Endothelial cell of umbilical vein (primary cell): Measurements from ENCODE around the gene DIP2C. TPM values are rescaled to one million over a fixed set of nuclear protein-coding genes. Genes with fewer than 3 reads are reported as not detected.

Experiments
- BruUV-seq: library from RNA; stranded (reverse); fragments of 400-500 nt; replicated peaks from 2 replicates; lab custom pipeline; 2021; lab: Mats Ljungman, UMichigan
- CTCF ChIA-PET: fragments of 300-600, 350-600 bp; sonication (Branson Sonifier 250); formaldehyde crosslinking; loops from one replicate; lab custom pipeline; 2021; ENCODE audit warnings: antibody characterized with exemption, inconsistent platforms; lab: Charles Lee
- POLR2A ChIA-PET: fragments of 300-600, 350-600 bp; sonication (Branson Sonifier 250); formaldehyde crosslinking; loops from one replicate; lab custom pipeline; 2021; ENCODE audit warnings: antibody characterized with exemption, inconsistent platforms; lab: Charles Lee
- DNase-seq: peaks from one replicate; pipeline ENCODE4 v3.0.0-alpha.2; 2011; ENCODE audit warnings: low read depth, low spot score
- FAIRE-seq: peaks from 2 replicates; lab custom pipeline; 2011; peaks lifted over from hg19 to GRCh38; lab: Jason Lieb, UNC
- H2AFZ ChIP-seq: 2 replicates; pipeline ENCODE4 v1.6.0; 2012; ENCODE audit warnings: low read depth, low read length, control low read depth, inconsistent platforms
- H3K27ac ChIP-seq: 2 replicates; pipeline ENCODE4 v1.5.1; 2011; ENCODE audit warnings: low read depth, mild to moderate bottlenecking, control low read depth, low read length, moderate library complexity; ENCODE audit not compliant: insufficient read depth
- H3K27me3 ChIP-seq, 2 experiments: 2 replicates each; pipeline versions ENCODE4 v1.6.0 to v1.6.1; 2011; ENCODE audit warnings: low read length in 2 of 2, mixed read lengths in 1 of 2; ENCODE audit not compliant: control insufficient read depth in 2 of 2, insufficient read depth in 2 of 2
- H3K36me3 ChIP-seq, 2 experiments: 2 replicates in 1 of 2; 3 replicates in 1 of 2; pipeline ENCODE4 v1.5.1; 2011; ENCODE audit warnings: low read length in 2 of 2, mild to moderate bottlenecking in 1 of 2, moderate library complexity in 1 of 2; ENCODE audit not compliant: control insufficient read depth in 2 of 2, insufficient read depth in 2 of 2; ENCODE audit errors: extremely low read depth in 1 of 2
- H3K4me1 ChIP-seq: 3 replicates; pipeline ENCODE4 v1.5.1; 2011; ENCODE audit warnings: mild to moderate bottlenecking, low read length; ENCODE audit not compliant: control insufficient read depth, insufficient read depth; ENCODE audit errors: extremely low read depth
- H3K4me2 ChIP-seq: 2 replicates; pipeline ENCODE4 v1.6.1; 2011; ENCODE audit warnings: low read length, control low read depth, mixed read lengths; ENCODE audit not compliant: insufficient read depth
- H3K4me3 ChIP-seq, 3 experiments: fragments of 200-600 bp in 1 of 3; sonication (generic), shearing (Covaris generic) in 1 of 3; replicated peaks in 1 of 3; 2 replicates each; pipeline ENCODE4 v1.5.1; 2011 to 2016; ENCODE audit warnings: control low read depth in 3 of 3, low read length in 3 of 3, mild to moderate bottlenecking in 2 of 3, inconsistent platforms in 1 of 3, low read depth in 1 of 3, moderate library complexity in 1 of 3; ENCODE audit not compliant: insufficient read depth in 1 of 3
- H3K79me2 ChIP-seq: 2 replicates; pipeline ENCODE4 v1.6.0; 2012; ENCODE audit warnings: low read length, inconsistent platforms; ENCODE audit not compliant: control insufficient read depth, insufficient read depth
- H3K9ac ChIP-seq: replicated peaks from 2 replicates; pipeline ENCODE3; 2011; ENCODE audit warnings: low read length, control low read depth; ENCODE audit not compliant: insufficient read depth; ENCODE audit errors: extremely low read depth
- H3K9me1 ChIP-seq: replicated peaks from 3 replicates; pipeline ENCODE4 v1.6.0; 2011; ENCODE audit warnings: mild to moderate bottlenecking, low read length; ENCODE audit not compliant: control insufficient read depth, insufficient read depth; ENCODE audit errors: extremely low read depth
- H3K9me3 ChIP-seq: replicated peaks from 2 replicates; pipeline ENCODE4 v1.5.1; 2012; ENCODE audit warnings: low read length, inconsistent platforms; ENCODE audit not compliant: control insufficient read depth, insufficient read depth
- H4K20me1 ChIP-seq: replicated peaks from 2 replicates; pipeline ENCODE3; 2011; ENCODE audit warnings: mild to moderate bottlenecking, low read length; ENCODE audit not compliant: control insufficient read depth, insufficient read depth; ENCODE audit errors: extremely low read depth
- FOS ChIP-seq: IDR thresholded peaks from 2 replicates; pipeline ENCODE4 v1.6.1; 2011; ENCODE audit warnings: mild to moderate bottlenecking, low read length, moderate library complexity, borderline replicate concordance; ENCODE audit not compliant: insufficient read depth
- GATA2 ChIP-seq: IDR thresholded peaks from 2 replicates; pipeline ENCODE4 v1.7.0; 2011; ENCODE audit warnings: low read depth, mild to moderate bottlenecking, moderate library complexity, mixed read lengths, low read length; ENCODE audit not compliant: insufficient read length, insufficient read depth
- JUN ChIP-seq: IDR thresholded peaks from 2 replicates; pipeline ENCODE4 v1.6.1; 2011; ENCODE audit warnings: borderline replicate concordance, low read depth; ENCODE audit not compliant: insufficient read length, insufficient read depth
- MYC ChIP-seq: IDR thresholded peaks from one replicate; pipeline ENCODE4 v1.6.1; 2011; ENCODE audit warnings: mild to moderate bottlenecking, low read depth, low read length
- POLR2A ChIP-seq: IDR thresholded peaks from 2 replicates; pipeline ENCODE4 v1.6.1; 2012; ENCODE audit warnings: low read depth, mild to moderate bottlenecking, control low read depth, low read length
- POLR2AphosphoS5 ChIP-seq: IDR thresholded peaks from 2 replicates; pipeline ENCODE4 v1.6.1; 2012; ENCODE audit warnings: low read depth, mild to moderate bottlenecking, control low read depth, low read length, moderate library complexity; ENCODE audit not compliant: insufficient read depth
- dilution Hi-C: fragments of 300-500 bp; cut with MboI; formaldehyde crosslinking; loops from one replicate; pipeline ENCODE4 v1.15.0; 2019; ENCODE audit warnings: low sequenced_read_pairs; ENCODE audit not compliant: extremely low pct_ligation_motif_present
- intact Hi-C: fragments of 100-400 bp; cut with micrococcal nuclease; formaldehyde crosslinking; loops from one replicate; pipeline ENCODE4 v1.10.0; 2022
- polyA plus RNA-seq, 4 experiments: library from polyadenylated mRNA; depleted of rRNA in 3 of 4; stranded (reverse) in 3 of 4; unstranded in 1 of 4; fragments of >200 nt; gene quantifications; 2 replicates each; pipeline versions ENCODE4 v1.2.1 to v1.2.3, GENCODE V29; 2011 to 2012; ENCODE audit warnings: missing spikeins in 1 of 4
- total RNA-seq: library from RNA; stranded (reverse); gene quantifications from 2 replicates; pipeline ENCODE4 v1.2.3, GENCODE V29; 2021

The DIP2C gene
- total and polyA plus RNA-seq, 2 donors (not counting 3 experiments of a cell fraction or from before 2014, with no cell fraction given) = 3.6 to 10.7 TPM

GRCh38 chr10:619710-620109 is 69.8 kb downstream of the DIP2C start:
- Histone ChIP-seq H3K9me3 (no peaks in the 10 kb centered on the region), H3K9me1 (no peaks in the 10 kb centered on the region), H2AFZ (no peak overlapping the region), H3K4me2 (no peak overlapping the region), H3K9ac (no peak overlapping the region), H4K20me1 (no peaks in the 10 kb centered on the region), H3K4me3 (no peak overlapping the region), H3K27me3 (no peaks in the 10 kb centered on the region), H3K4me1 (no peaks in the 10 kb centered on the region), H3K36me3 (no peaks in the 10 kb centered on the region), H3K27ac (no peak overlapping the region), H3K79me2 (no peaks in the 10 kb centered on the region)
- intact Hi-C loops (no loop called here), dilution Hi-C loops (no loop called here)
- TF ChIP-seq FOS = no peak
- no peak for TF ChIP-seq JUN
- TF ChIP-seq MYC = no peak
- FAIRE-seq (no peak), DNase-seq (no peak)
- ChIA-PET POLR2A (no interaction called here), CTCF (no interaction called here)
- BruUV-seq = no TSS peak

GRCh38 chr10:618229-618989 is 71.1 kb downstream of the DIP2C start:
- Histone ChIP-seq H2AFZ (no peak overlapping the region), H3K79me2 (no peaks in the 10 kb centered on the region), H3K4me2 (no peak overlapping the region), H3K27me3 (no peaks in the 10 kb centered on the region), H3K4me1 (no peaks in the 10 kb centered on the region), H3K9ac (no peak overlapping the region), H3K4me3 (no peak overlapping the region), H3K27ac (no peak overlapping the region), H3K36me3 (no peaks in the 10 kb centered on the region), H3K9me1 (no peaks in the 10 kb centered on the region), H4K20me1 (no peaks in the 10 kb centered on the region), H3K9me3 (no peaks in the 10 kb centered on the region)
- TF ChIP-seq GATA2 = no peak
- no peak for TF ChIP-seq JUN
- no peak for TF ChIP-seq POLR2A
- no peak for TF ChIP-seq POLR2AphosphoS5
- BruUV-seq = no TSS peak
- CTCF ChIA-PET = interaction anchor here (0.9 to 1.1 kb wide), 2 partner anchors 42 to 106 kb away, joined by 3 read pairs; no protein-coding TSS in a partner anchor
- FAIRE-seq (no peak), DNase-seq (no peak)
- dilution Hi-C loops = no loop called here
- POLR2A ChIA-PET = no interaction called here
- intact Hi-C loops = no loop called here
